GF-D8 (cell line): ENCODE measurements around the gene BFAR.
"Not testable (repeated sequence)": the region's sequence is repeated elsewhere in the genome, so short reads cannot be mapped to it uniquely, and the experiment has no call there.

Experiments used
- DNase-seq: peaks from one replicate; lab custom pipeline; 2025; lab: John Stamatoyannopoulos, UW

The BFAR gene

DNA sequence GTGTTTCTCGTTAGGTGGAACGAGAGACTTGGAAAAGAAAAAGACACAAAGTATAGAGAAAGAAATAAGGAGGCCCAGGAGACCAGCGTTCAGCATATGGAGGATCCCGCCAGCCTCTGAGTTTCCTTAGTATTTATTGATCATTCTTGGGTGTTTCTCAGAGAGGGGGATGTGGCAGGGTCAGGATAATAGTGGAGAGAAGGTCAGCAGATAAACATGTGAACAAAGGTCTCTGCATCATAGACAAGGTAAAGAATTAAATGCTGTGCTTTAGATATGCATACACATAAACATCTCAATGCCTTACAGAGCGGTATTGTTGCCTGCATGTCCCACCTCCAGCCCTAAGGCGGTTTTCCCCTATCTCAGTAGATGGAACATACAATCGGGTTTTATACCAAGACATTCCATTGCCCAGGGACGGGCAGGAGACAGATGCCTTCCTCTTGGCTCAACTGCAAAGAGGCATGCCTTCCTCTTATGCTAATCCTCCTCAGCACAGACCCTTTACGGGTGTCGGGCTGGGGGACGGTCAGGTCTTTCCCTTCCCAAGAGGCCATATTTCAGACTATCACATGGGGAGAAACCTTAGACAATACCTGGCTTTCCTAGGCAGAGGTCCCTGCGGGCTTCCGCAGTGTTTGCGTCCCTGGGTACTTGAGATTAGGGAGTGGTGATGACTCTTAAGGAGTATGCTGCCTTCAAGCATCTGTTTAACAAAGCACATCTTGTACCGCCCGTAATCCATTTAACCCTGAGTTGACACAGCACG is 3.6 kb downstream of the BFAR start:
- not testable (repeated sequence) for DNase-seq

- DNase-seq, result not testable (repeated sequence)
These were observed 4.1 kb downstream of the BFAR start for GRCh38 chr16:14636951-14637240.

DNA sequence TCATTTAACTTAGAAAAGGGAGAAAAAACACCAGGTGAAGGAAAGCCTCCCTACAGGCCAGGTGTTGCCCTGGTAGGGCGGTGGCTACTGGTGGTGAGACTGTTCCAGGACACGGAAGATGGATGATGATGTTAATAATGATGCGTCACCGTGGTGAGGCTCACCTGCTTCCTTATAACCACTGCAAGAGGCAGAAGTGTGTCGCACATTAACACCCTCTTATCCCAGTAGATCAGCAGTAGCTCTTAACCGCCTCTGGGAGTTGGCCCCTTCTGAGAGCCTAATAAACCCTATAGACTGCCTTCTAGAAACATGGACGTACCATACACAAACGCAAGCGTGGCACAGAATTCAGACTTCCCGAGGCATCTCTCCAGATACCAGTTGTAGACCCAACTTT is 7.8 kb downstream of the BFAR start:
- DNase-seq, result no peak

- DNase-seq, result no peak
These were observed 8.5 kb downstream of the BFAR start for GRCh38 chr16:14641206-14641605.

GRCh38 chr16:14641926-14642325 is 9.2 kb downstream of the BFAR start:
- no peak for DNase-seq

DNA sequence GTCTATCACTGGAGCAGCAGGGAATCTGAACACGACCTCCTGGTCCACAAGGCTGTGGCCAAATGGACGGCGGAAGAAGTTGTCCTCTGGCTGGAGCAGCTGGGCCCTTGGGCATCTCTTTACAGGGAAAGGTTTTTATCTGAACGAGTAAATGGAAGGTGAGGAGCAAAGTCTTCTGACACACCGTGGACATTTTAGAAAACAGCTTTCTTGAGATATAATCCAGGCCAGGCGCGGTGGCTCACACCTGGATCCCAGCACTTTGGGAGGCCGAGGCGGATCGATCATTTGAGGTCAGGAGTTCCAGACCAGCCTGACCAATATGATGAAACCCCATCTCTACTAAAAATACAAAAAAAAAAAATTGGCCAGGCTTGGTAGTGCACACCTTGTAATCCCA is 17.1 kb downstream of the BFAR start:
- DNase-seq, result no peak

- no peak for DNase-seq
These were observed 17.9 kb downstream of the BFAR start for GRCh38 chr16:14650629-14651028.

DNA sequence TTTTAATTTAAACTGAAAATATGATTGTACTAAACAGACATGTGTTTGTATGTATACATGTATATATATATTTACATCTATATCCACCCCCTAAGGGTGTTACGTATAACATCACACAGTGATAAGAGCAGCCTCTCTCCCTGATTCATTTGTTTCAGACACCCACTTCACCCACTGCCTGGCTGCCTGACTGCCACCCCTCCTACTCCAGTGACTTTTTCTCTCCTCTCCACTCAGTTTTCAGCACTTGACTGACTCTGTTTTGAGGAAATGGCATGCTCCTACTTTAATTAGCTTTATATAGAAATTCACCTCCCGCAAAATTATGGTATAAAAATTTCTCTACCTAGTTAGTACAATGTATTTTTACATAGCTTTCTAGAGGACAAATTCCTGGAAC is 20.0 kb downstream of the BFAR start:
- DNase-seq, result no peak

DNA sequence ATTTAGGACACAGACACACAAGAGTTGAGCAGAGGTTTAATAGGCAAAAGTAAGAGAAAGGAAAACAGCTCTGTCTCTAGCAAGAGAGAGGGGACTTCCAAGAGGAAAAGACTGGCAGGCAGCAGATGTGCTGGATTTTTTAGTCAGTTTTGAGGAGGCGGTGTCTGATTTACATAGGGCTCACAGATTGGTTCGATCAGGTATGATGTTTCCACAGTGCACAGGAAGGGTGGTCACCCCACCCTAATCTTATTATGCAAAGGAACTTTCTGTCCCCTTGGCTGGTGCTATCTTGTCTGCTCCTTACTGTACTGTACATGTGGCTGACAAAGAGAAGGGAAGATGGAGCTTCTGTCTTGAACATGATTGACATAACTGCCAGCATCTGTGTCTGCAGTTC is 25.3 kb downstream of the BFAR start:
- no peak for DNase-seq

DNA sequence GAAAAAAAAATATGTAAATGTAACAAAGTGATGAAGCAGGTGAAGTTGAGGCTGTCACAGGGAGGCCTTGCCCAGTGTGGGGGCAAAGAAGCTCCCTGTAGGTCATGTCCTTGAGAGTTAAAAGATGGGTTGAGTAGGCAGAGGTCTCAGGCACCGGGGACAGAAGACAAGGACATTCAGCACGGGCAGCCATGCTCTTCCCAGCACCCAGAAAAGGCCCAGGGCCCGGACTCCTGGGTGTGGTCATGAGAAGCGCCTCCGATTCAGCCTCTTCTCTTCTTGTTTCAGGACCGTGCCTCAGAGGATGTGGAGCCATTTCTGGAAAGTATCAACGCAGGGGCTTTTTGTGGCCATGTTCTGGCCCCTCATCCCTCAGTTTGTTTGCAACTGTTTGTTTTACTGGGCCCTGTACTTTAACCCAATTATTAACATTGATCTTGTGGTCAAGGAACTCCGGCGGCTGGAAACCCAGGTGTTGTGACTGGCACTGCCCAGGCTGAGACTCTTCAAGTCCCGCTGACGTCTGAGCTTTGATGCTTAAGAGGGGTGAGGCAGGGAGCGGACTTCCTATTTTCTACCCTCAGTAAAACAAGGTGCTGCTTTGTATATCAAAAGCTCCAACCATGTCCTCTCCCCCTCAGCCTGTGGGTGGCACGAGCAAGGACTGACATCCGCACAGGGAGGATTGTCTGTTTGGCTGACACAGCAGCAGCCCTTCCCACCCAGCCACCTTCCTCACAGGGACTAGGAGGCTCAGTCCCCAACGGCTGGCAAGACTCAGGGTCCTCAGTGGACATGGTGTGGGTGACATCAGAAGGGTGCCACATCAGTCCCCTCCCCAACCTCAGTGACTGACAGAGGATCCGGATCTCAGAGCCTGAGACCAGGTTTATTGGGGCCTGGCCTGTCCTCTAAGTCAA is 34.9 kb downstream of the BFAR start:
- DNase-seq, result no peak

DNA sequence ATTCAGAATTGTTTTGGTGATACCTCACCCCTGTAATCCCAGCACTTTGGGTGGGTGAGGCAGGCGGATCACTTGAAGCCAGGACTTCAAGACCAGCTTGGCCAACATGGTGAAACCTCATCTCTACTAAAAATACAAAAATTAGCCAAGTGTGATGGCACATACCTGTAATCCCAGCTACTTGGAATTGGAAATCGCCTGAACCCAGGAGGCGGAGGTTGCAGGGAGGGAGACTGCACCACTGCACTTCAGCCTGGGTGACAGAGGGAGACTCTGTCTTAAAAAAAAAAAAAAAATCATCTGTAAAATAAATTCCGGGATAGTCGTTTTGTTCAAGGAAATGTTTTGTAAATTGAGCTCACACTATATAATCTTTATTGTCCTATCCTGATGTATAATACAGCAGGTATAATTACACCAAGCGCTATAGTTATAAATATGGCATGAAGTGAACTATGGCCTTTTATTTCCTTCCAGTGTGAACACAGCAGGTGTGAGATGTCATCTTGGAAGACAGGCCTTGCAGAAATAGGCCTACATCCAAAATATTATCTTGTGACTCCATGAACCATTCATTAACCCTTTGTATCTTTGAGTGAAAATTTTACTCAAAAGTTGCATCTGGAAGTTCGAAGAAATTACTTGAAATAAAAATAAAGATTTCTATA is 35.9 kb downstream of the BFAR start:
- no peak for DNase-seq

- no peak for DNase-seq
These were observed 37.0 kb downstream of the BFAR start for GRCh38 chr16:14669776-14670175.

DNA sequence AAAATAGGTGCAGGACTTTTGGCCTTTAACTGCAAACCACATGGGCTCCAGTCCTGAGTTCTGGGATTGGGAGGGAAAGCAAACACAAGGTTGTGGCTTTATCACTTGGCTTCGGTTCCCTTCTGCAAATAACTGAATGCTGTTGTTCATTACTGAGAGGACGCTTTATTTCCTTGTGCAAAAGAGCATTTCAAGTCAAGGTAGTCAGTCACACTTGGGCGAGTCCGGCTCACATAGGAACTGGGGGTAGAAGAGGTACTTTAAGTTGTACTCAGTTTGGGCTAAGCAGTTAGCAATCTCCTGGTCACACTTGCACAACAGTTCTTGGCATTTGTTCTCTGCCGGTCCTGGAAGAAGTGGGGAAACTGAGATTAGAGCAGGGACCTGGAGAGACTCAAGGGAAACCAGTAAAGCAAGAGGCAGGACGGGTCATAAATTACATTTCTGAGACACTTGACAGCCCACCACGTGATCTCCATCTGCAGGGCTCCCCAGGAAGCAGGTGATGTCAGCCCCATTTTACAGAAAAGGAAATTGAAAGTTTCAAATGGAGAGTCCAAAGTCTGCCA is 39.7 kb downstream of the BFAR start:
- no peak for DNase-seq

- DNase-seq, result no peak
These were observed 43.9 kb downstream of the BFAR start for GRCh38 chr16:14676633-14677032.

DNA sequence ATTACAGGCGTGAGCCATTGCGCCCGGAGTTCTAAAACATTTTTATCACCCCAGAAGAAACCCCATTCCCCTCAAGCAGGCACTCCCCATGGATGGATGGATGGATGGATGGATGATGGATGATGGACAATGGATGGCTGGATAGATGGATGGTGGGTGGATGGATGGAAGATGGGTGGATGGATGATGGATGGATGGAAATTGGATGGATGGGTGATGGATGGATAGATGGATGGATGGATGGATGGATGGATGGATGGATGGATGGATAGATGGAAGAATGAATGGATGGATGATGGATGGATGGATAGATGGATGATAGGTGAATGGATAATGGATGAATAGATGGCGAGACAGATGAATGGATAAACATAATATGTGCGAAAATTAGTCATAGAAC is 44.9 kb downstream of the BFAR start:
- no peak for DNase-seq

GRCh38 chr16:14678748-14679497 is 46.2 kb downstream of the BFAR start:
- DNase-seq, result no peak

DNA sequence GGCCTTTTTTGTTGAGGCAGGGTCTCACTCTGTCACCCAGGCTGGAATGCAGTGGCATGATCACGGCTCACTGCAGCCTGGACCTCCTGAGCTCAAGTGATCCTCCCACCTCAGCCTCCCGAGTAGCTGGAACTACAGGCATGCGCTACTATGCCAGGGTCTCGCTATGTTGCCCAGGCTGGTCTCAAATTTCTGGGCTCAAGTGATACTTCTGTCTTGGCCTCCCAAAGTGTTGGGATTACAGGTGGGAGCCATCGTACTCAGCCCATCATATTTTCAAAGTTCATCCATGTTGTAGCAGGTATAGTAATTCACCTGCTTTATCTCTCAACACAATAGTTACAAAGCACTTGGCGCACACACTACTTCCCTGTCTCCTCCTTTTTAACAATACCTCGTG is 47.6 kb downstream of the BFAR start:
- not testable (repeated sequence) for DNase-seq

GRCh38 chr16:14681115-14681514 is 48.4 kb downstream of the BFAR start:
- no peak for DNase-seq

- no peak for DNase-seq
These were observed 49.4 kb downstream of the BFAR start for GRCh38 chr16:14682121-14682520.

GRCh38 chr16:14685870-14686793 is 53.4 kb downstream of the BFAR start:
- not testable (repeated sequence) for DNase-seq

DNA sequence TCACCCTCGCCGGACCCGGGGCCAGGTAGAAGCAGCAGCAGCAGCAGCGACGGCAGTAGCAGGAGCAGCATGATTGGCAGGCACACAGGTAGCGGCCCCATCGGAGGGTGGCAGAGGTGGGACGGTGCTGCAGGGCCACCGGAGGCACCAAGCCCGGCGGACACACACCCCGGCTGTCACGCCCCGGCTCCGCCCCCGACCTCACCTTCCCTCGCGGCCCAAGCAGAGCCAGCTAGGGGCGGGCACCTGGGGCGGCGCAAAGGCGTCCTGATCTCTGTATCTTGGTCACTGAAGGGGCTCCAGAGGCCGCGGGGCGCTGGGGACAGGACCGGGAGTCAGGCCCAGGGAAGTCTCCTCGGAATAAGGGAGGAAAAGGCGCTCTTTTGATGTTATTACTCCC is 61.4 kb downstream of the BFAR start, which contains the start of gene PLA2G10:
PLA2G10 (minus strand) TSS at position 180 of the 400 bp plus-strand sequence; CDS start at position 101, 79 bp downstream.
- DNase-seq, result not testable (repeated sequence)
